ENCODE measurements around the gene SHC2. TPM values are rescaled to one million over a fixed set of nuclear protein-coding genes. Genes with fewer than 3 reads are reported as not detected.

SHC2 gene
- polyA plus RNA-seq, 1 donor: 27.7 TPM

DNA sequence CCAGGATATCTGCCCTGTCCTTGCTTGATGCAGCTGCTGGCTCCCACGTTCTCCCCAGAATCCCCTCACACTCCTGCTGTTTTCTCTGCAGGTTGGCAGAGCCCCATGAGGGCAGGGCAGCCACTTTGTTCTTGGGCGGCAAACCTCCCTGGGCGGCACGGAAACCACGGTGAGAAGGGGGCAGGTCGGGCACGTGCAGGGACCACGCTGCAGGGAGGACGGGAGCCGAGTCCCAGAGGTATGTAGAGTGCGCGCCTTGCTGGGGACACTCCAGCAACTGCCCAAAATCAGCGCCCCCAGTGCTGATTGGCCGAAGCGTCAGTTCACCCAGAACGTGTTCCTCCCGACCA is 86.0 kb downstream of the SHC2 start:
- no peak for DNase-seq

DNA sequence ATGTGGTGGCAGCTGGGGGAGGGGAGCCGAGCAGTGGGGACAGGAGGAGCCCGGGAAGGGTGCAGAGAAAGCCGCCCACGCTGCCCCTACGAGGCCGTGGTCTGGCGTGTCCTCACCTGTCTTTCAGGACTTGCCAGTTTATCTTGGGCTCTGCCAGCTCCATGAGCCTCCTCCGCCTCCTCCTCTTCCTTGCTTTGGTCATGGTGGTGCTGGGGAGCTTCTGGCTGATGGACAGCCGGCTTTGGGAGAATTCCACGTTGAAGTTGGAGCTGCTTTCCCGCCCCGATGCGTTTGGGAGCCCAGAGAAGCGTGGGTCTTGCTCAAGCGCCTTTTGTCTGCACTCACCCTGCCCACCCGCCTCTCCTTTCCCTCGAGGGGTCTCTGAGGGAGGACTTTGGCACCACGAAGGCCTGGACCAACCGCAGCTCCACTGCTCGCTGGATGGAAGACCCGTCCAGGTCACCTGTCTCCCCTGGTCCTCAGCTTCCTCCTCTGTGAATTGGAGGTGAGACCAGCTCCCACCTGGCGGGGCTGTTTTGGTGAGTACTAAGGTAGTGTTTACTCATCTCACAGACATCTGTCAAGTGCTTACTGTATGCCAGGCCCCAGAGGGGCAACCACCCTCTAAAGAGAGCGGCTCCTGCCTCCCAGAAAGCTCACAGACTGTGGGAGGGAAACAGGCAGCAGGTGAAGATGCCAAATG is 86.5 kb downstream of the SHC2 start:
- no peak for DNase-seq

DNA sequence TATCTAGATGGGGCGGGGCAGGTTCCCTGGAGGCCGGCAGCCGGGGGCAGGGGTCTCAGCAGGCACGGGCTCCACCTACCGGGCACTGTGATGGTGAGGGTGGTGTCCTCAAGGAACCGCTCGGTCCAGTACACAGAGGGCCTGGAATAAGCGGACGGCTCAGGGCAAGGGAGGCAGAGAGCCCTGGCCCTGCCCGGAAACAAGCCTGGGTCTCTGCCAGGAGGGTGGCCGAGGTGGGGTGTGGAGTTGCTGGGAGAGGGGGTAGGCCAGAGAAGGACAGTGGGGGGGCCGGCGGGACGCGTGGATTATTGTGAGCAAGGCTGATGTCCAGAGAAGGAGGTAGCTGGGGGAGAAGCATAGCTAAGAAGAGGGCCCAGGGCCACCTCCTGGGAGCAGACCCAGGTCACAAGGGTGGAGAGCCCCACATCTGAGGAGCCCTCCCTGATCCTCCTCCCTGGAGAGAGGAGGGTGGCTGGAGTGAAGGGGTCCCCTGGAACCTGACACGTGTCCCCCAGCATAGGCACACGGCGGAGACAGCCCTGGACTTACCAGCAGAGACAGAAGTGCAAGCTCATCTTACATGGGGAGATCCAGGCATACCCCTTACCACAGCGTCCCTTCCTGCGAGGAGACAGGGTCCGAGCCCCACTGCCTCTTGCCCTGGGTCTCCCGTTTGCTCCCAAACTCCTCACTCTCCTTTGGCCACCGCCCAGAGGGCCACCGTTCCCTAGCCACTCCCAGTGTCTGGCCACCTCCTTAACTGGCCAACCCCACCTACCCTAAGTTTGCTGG is 87.2 kb downstream of the SHC2 start:
- DNase-seq: no peak

DNA sequence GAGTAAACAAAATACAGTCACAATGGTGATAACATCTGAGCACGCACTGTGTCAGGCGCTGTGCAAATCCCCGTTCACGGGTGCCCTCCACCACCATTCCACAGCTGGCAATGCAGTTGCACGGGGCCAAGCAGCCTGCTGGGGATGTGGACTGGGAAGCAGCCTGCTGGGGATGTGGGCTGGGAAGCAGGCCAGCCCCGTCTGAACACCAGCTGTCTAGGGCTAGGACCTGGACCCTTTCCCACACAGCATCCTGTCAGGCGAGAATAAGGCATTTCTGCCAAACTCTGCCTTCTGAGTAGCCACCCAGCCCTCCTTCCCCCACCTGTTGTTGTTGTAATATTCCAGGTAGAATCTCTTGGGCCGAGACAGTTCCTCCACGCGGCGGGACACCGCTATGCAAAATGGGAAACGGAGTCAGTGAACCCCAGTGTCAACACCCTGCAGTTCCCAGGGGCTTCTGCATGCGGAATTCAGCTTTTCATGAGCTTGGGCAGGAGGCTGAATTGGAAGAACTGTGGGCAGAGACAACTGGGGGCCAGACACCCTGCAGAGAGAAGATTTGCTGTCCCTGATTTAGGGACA is 88.4 kb downstream of the SHC2 start:
- no peak for DNase-seq

DNA sequence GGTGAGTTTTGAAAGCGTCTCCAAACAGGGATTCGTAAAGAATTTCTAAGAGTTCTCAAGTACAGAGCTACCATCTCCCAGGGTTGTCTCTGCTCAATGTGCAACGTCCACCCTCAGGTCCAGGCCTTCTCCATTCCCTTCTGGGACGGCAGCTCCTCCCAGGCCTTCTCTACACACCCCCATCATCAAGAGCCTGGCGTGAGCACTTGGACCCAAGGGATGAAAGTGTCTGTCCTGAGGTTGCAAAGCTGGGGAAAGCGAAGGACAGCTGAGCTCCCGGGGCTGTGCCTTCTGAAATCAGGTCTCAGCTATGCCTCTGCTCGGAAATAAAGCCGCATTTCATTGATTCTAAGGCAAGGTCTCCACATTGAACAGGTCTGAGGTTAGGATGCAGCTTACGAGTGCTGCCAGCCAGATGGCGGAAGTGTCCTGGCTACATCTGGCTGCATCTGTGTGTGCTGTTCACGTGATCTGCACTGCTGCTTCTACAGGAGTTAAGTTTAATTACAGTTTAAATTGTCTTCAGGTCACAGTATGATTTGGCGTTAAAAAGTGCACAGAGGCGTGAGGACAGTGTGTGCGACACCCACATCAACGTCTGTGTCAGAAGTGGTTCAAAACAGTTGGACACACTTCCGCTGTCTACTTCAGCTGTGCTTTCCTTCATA is 89.2 kb downstream of the SHC2 start:
- no peak for DNase-seq

DNA sequence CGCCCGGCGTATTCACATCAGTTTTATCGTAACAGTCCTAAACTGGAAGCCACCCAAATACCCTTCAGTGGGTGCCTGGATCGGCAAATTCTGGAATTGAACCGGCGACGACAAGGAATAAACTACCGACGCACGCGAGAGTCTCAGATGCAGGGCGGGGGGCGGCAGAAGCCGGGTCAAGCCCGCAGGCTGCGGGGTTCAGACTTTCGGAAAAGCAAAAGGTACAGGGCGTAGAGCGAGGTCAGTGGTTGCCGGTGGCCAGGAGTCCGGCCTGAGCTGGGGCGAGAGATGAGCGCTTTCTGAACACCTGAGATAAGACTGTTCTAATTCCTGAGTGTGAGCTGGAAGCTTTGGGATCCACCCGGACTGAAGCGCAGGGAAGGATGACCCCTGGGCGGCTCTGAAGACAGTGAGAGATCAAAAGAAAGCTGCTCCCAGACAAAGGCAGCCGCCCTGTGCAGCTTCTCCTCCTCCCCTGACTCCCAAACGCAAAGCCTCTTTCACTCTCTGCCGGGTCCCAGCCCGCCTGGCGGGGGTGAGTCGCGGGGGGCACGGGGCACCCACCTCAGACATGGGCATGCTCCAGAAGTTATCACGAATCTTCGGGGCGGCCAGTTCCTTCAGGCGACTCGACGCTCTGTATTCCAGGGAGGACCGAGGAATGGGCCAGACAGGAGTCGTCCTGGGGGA is 90.0 kb downstream of the SHC2 start:
- DNase-seq: no peak

DNA sequence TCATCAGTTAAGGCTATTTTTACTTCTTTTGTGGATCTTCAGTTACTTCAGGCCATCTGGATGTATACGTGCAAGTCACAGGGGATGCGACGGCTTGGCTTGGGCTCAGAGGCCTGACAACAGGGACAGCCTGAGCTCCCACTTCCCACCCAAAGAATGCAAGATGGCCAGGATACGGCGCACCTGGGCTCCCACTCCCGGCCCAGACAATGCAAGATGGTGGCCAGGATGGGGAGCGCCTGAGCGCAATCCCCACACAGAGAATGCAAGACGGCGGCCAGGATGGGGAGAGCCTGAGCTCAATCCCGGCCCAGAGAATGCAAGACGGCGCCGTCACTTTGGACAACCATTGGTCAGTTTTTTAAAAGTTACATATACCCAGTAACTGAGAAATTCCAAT is 91.0 kb downstream of the SHC2 start:
- no peak for DNase-seq

DNA sequence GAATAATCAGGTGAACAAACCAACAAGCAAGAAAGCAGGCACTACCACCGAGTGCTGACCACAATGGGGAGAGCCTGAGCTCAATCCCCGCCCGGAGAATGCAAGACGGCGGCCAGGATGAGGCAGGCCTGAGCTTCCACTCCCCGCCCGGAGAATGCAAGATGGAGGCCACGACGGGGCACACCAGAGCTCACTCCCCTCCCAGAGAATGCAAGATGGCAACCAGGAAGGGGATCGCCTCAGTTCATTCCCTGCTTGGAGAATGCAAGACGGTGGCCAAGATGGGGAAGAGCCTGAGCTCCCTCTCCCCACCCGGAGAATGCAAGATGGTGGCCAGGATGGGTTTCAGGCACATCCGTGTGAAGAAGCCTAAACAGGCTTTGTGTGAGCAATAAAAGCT is 91.6 kb downstream of the SHC2 start:
- no peak for DNase-seq

DNA sequence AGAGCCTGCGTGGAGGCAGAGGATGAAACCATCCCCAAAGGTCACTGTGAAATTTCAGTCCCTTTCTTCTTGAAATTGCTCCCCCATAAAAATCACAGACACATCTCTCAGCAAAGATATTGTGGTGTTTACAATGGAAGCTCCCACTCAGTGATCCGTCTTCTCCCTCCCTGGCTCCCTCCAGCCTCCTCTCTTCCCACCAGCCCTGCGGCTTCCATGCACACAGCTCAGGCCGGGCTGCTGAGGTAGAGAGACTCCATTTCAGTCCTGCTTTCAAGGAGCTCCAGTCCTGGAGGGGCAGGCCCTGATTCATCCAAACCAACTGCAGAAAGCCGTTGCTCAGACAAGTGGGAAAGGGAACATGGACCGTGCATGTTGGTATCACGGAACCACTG is 92.2 kb downstream of the SHC2 start:
- no peak for DNase-seq

DNA sequence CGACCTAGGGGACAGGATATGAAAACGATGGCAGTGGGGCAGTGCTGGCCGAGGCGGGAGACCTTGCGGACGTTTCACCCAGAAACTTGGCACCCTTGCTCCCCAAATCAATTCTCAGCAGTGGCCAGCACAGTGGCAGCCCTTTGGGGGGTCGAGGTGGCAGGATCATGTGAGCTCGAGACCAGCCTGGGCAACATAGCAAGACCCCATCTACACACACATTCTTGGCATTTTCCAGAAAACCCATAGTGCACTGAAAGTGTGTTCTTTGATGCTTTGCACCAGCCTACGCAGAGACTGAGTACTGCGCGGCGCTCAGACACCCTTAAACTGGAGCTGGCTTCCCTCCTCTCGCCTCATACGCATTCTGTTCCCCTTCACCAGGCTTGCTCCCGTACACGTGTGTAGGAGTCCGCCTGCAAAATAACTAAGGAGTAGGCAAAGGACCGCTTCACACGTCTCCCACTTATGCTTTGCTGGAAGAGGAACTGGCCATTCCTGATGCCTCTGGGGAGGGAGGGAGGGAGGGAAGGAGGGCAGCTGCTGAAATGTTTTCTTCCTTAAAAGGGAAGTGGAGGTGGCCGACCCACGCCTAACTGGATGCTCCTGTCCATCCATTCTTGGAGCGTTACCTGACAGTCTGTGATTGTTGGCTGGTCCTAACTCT is 92.7 kb downstream of the SHC2 start:
- no peak for DNase-seq

DNA sequence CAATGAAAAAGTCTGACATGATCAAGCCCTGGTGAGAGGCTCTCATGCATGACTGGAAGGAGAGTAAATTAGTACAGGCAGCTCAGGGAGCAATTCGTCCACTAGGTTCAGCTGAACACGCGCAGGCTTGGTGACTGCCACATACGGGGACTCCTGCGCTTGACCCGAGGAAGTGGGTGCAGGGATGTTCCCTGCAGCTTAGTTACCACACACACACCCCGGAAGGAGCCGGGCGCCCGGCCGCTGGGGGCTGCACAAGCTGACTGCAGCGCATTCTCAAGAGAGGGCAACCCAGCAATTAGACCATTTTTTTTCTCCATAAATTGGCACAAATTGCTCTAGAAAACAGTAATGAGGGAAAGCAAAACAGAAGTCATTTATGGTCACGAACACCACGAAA is 93.3 kb downstream of the SHC2 start:
- DNase-seq: no peak

DNA sequence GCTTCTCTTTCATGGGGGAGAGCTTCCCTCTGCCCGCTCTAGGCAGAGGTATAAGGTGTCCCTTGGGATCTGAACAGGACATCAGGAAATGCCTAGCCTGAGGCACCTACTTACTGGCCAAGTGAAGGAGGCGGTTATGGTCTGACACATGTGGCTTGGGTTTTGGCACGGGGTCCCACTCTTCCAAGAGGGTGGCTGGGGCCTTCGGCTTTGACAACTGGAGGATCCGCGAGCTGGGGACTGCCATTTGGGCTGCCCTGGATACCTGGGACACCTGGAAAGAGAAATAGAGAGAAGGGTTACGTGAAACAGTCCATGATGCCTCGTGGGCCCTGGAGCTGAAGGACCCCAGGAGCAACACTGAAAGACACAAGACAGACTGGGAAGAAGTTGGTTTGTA is 93.9 kb downstream of the SHC2 start:
- no peak for DNase-seq

Other genes starting within 250 kb of the SHC2 start
- gene PLPP2, start 169.6 kb downstream of the SHC2 start, polyA plus RNA-seq (ENCODE audit: insufficient read length): 1.2 TPM
- gene MIER2, start 116.2 kb downstream of the SHC2 start, polyA plus RNA-seq (ENCODE audit: insufficient read length): 22.7 TPM
- 1.5 TPM for gene C2CD4C, start 51.9 kb downstream of the SHC2 start, polyA plus RNA-seq (ENCODE audit: insufficient read length)
- gene MADCAM1, start 35.5 kb upstream of the SHC2 start, polyA plus RNA-seq (ENCODE audit: insufficient read length): 1.8 TPM
- gene TPGS1, start 46.5 kb upstream of the SHC2 start, polyA plus RNA-seq (ENCODE audit: insufficient read length): 5.9 TPM
- gene CDC34, start 70.7 kb upstream of the SHC2 start, polyA plus RNA-seq (ENCODE audit: insufficient read length): 46.2 TPM
- gene GZMM, start 83.0 kb upstream of the SHC2 start, polyA plus RNA-seq (ENCODE audit: insufficient read length): 0.15 TPM
- gene BSG, start 111.6 kb upstream of the SHC2 start, polyA plus RNA-seq (ENCODE audit: insufficient read length): 366 TPM
- 0.32 TPM for gene HCN2, start 128.8 kb upstream of the SHC2 start, polyA plus RNA-seq (ENCODE audit: insufficient read length)
- 75.8 TPM for gene POLRMT, start 172.5 kb upstream of the SHC2 start, polyA plus RNA-seq (ENCODE audit: insufficient read length)
- 0.60 TPM for gene FGF22, start 178.8 kb upstream of the SHC2 start, polyA plus RNA-seq (ENCODE audit: insufficient read length)
- 21.5 TPM for gene RNF126, start 202.2 kb upstream of the SHC2 start, polyA plus RNA-seq (ENCODE audit: insufficient read length)
- 15.2 TPM for gene FSTL3, start 215.4 kb upstream of the SHC2 start, polyA plus RNA-seq (ENCODE audit: insufficient read length)
- gene PRSS57, start 234.4 kb upstream of the SHC2 start, polyA plus RNA-seq (ENCODE audit: insufficient read length): 0.18 TPM
- 73.4 TPM for gene PALM, start 247.9 kb upstream of the SHC2 start, polyA plus RNA-seq (ENCODE audit: insufficient read length)